Measurements from ENCODE around the gene SPDYE18.
"Not testable (repeated sequence)": the region's sequence is repeated elsewhere in the genome, so short reads cannot be mapped to it uniquely, and the experiment has no call there.

DNA sequence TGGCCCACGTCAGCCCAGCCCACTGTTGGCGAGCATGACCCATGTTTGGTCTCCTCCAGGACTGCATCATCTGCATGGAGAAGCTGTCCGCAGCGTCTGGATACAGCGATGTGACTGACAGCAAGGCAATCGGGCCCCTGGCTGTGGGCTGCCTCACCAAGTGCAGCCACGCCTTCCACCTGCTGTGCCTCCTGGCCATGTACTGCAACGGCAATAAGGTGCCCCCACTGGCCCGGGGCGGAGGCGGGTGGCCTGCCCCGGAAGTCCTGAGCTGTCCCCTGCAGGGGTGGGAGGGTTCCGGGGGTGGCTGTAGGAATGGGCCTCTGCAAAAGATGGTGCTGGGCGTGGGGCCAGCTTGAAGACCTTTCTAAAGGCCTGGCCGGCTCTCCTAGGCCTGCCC lies 60.3 kb downstream of the SPDYE18 start:
- TF ChIP-seq, protein P1, sequence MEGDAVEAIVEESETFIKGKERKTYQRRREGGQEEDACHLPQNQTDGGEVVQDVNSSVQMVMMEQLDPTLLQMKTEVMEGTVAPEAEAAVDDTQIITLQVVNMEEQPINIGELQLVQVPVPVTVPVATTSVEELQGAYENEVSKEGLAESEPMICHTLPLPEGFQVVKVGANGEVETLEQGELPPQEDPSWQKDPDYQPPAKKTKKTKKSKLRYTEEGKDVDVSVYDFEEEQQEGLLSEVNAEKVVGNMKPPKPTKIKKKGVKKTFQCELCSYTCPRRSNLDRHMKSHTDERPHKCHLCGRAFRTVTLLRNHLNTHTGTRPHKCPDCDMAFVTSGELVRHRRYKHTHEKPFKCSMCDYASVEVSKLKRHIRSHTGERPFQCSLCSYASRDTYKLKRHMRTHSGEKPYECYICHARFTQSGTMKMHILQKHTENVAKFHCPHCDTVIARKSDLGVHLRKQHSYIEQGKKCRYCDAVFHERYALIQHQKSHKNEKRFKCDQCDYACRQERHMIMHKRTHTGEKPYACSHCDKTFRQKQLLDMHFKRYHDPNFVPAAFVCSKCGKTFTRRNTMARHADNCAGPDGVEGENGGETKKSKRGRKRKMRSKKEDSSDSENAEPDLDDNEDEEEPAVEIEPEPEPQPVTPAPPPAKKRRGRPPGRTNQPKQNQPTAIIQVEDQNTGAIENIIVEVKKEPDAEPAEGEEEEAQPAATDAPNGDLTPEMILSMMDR (IDR thresholded peaks at IDR 0.05), result not testable (repeated sequence)
- TF ChIP-seq POLR2A (IDR thresholded peaks at IDR 0.05), result not testable (repeated sequence)

All from breast epithelium (tissue), 3 donors.